ENCODE measurements around the gene AFP. TPM values are rescaled to one million over a fixed set of nuclear protein-coding genes. Genes with fewer than 3 reads are reported as not detected.

Gene AFP
- total RNA-seq, 2 experiments from 2014 or later: not detected

- Mint-ChIP-seq H3K4me1 (no peaks in the 10 kb centered on the region), H3K36me3 (ENCODE audit: low read depth) (no peaks in the 10 kb centered on the region), H3K27me3 (no peaks in the 10 kb centered on the region), H3K4me3 (no peak overlapping the region), H3K27ac (no peak overlapping the region), H3K9me3 (peaks cover 7% of the 10 kb centered on the region)
- POLR2A ChIA-PET: no interaction called here
- no peak for DNase-seq
- CTCF ChIA-PET: no interaction called here
Measured at GRCh38 chr4:73470728-73471127, 34.7 kb downstream of the AFP start.

GRCh38 chr4:73477176-73477575, 41.2 kb downstream of the AFP start:
- Mint-ChIP-seq H3K27ac (no peak overlapping the region), H3K4me1 (no peaks in the 10 kb centered on the region), H3K27me3 (no peaks in the 10 kb centered on the region), H3K36me3 (ENCODE audit: low read depth) (no peaks in the 10 kb centered on the region), H3K9me3 (peaks cover 10% of the 10 kb centered on the region), H3K4me3 (no peak overlapping the region)
- ChIA-PET CTCF (no interaction called here), POLR2A (no interaction called here)
- DNase-seq: no peak

- H3K27me3 Mint-ChIP-seq: no peaks in the 10 kb centered on the region
- H3K36me3 Mint-ChIP-seq (ENCODE audit: low read depth): no peaks in the 10 kb centered on the region
- H3K27ac Mint-ChIP-seq: no peak overlapping the region
- no peak for DNase-seq
- ChIA-PET CTCF (no interaction called here), POLR2A (no interaction called here)
- H3K4me3 Mint-ChIP-seq: no peak overlapping the region
- H3K9me3 Mint-ChIP-seq: peaks cover 8% of the 10 kb centered on the region
- no peaks in the 10 kb centered on the region for H3K4me1 Mint-ChIP-seq
Measured at GRCh38 chr4:73479323-73479722, 43.3 kb downstream of the AFP start.

- Mint-ChIP-seq H3K27me3 (no peaks in the 10 kb centered on the region), H3K4me1 (no peaks in the 10 kb centered on the region), H3K9me3 (no peaks in the 10 kb centered on the region), H3K27ac (no peak within 1 kb of the TSS), H3K4me3 (no peak within 1 kb of the TSS), H3K36me3 (ENCODE audit: low read depth) (no peaks in the 10 kb centered on the region)
- ChIA-PET CTCF (no interaction called here), POLR2A (no interaction called here)
- no peak for DNase-seq
Measured at GRCh38 chr4:73481358-73481757, 45.3 kb downstream of the AFP start, which contains the start of gene AFM. Gene AFM (plus strand): TSS chr4:73481745. CDS start chr4:73481776, 31 bp downstream.

GRCh38 chr4:73485085-73485484, 49.1 kb downstream of the AFP start:
- Mint-ChIP-seq H3K36me3 (ENCODE audit: low read depth) (no peaks in the 10 kb centered on the region), H3K27ac (no peak overlapping the region), H3K4me1 (no peaks in the 10 kb centered on the region), H3K4me3 (no peak overlapping the region), H3K27me3 (no peaks in the 10 kb centered on the region), H3K9me3 (no peaks in the 10 kb centered on the region)
- POLR2A ChIA-PET: no interaction called here
- CTCF ChIA-PET: no interaction called here
- DNase-seq: no peak

GRCh38 chr4:73485596-73485995, 49.6 kb downstream of the AFP start:
- no peak for DNase-seq
- Mint-ChIP-seq H3K4me3 (no peak overlapping the region), H3K4me1 (no peaks in the 10 kb centered on the region), H3K9me3 (no peaks in the 10 kb centered on the region), H3K27me3 (no peaks in the 10 kb centered on the region), H3K36me3 (ENCODE audit: low read depth) (no peaks in the 10 kb centered on the region), H3K27ac (no peak overlapping the region)
- ChIA-PET POLR2A (no interaction called here), CTCF (no interaction called here)

GRCh38 chr4:73486497-73486896, 50.5 kb downstream of the AFP start:
- H3K27me3 Mint-ChIP-seq: no peaks in the 10 kb centered on the region
- CTCF ChIA-PET: no interaction called here

GRCh38 chr4:73487233-73487632, 51.2 kb downstream of the AFP start:
- H3K9me3 Mint-ChIP-seq: no peaks in the 10 kb centered on the region
- CTCF ChIA-PET: no interaction called here
- H3K4me3 Mint-ChIP-seq: no peak overlapping the region
- no peaks in the 10 kb centered on the region for H3K36me3 Mint-ChIP-seq (ENCODE audit: low read depth)
- H3K4me1 Mint-ChIP-seq: no peaks in the 10 kb centered on the region
- H3K27me3 Mint-ChIP-seq: no peaks in the 10 kb centered on the region
- H3K27ac Mint-ChIP-seq: no peak overlapping the region
- no peak for DNase-seq
- POLR2A ChIA-PET: no interaction called here

More at GRCh38 chr4:73486497-73486896, 50.5 kb downstream of the AFP start:
- no peaks in the 10 kb centered on the region for H3K4me1 Mint-ChIP-seq
- no peaks in the 10 kb centered on the region for H3K36me3 Mint-ChIP-seq (ENCODE audit: low read depth)
- POLR2A ChIA-PET: no interaction called here
- H3K9me3 Mint-ChIP-seq: no peaks in the 10 kb centered on the region
- DNase-seq: no peak
- no peak overlapping the region for H3K4me3 Mint-ChIP-seq
- no peak overlapping the region for H3K27ac Mint-ChIP-seq

GRCh38 chr4:73499996-73500765, 64.2 kb downstream of the AFP start:
- DNase-seq: no peak
- Mint-ChIP-seq H3K4me1 (no peaks in the 10 kb centered on the region), H3K36me3 (ENCODE audit: low read depth) (no peaks in the 10 kb centered on the region), H3K9me3 (no peaks in the 10 kb centered on the region), H3K27ac (no peak overlapping the region), H3K4me3 (no peak overlapping the region), H3K27me3 (peaks cover 3% of the 10 kb centered on the region)
- CTCF ChIA-PET: no interaction called here
- POLR2A ChIA-PET: no interaction called here

GRCh38 chr4:73501664-73502265, 65.7 kb downstream of the AFP start:
- peaks cover 2% of the 10 kb centered on the region for H3K27me3 Mint-ChIP-seq
- H3K9me3 Mint-ChIP-seq: no peaks in the 10 kb centered on the region
- ChIA-PET CTCF (no interaction called here), POLR2A (no interaction called here)
- no peaks in the 10 kb centered on the region for H3K36me3 Mint-ChIP-seq (ENCODE audit: low read depth)
- no peak overlapping the region for H3K4me3 Mint-ChIP-seq
- H3K27ac Mint-ChIP-seq: no peak overlapping the region
- DNase-seq: no peak
- no peaks in the 10 kb centered on the region for H3K4me1 Mint-ChIP-seq

GRCh38 chr4:73505567-73505966, 69.5 kb downstream of the AFP start:
- POLR2A ChIA-PET: no interaction called here
- no peak overlapping the region for H3K27ac Mint-ChIP-seq

More at GRCh38 chr4:73505567-73505966, 69.5 kb downstream of the AFP start:
- Mint-ChIP-seq H3K4me1 (no peaks in the 10 kb centered on the region), H3K4me3 (no peak overlapping the region), H3K36me3 (ENCODE audit: low read depth) (no peaks in the 10 kb centered on the region), H3K27me3 (no peaks in the 10 kb centered on the region), H3K9me3 (no peaks in the 10 kb centered on the region)
- DNase-seq: no peak
- CTCF ChIA-PET: no interaction called here

Other genes starting within 250 kb of the AFP start
- 10 to 100 TPM; 45.8 to 46.6 TPM for gene ANKRD17, start 177.4 kb upstream of the AFP start, total RNA-seq
- not detected for gene ALB, start 31.9 kb upstream of the AFP start, total RNA-seq
- not detected for gene AFM, start 45.5 kb downstream of the AFP start, total RNA-seq
- gene RASSF6, start 184.2 kb downstream of the AFP start, total RNA-seq: under 1 TPM in 1 of 2 experiments, not detected in 1; 0.05 TPM